Measurements from ENCODE around the gene ALOX12B. TPM values are rescaled to one million over a fixed set of nuclear protein-coding genes. Genes with fewer than 3 reads are reported as not detected.

ALOX12B gene
- total and polyA plus RNA-seq, 4 donors, result not detected

- TF ChIP-seq NR2F2 (IDR thresholded peaks at IDR 0.05) (no peak), ATF3 (IDR thresholded peaks at IDR 0.05) (no peak), HNF4A (conservative IDR thresholded peaks at IDR 0.05) (no peak), JUND (IDR thresholded peaks at IDR 0.05) (no peak), MAX (IDR thresholded peaks at IDR 0.05) (no peak), SP1 (IDR thresholded peaks at IDR 0.05) (no peak), RXRA (IDR thresholded peaks at IDR 0.05) (no peak), RAD21 (IDR thresholded peaks at IDR 0.05) (no peak), EGR1 (IDR thresholded peaks at IDR 0.05; ENCODE audit: low read depth in 2 of 2) (no peak), GABPA (IDR thresholded peaks at IDR 0.05 in 1 of 2, conservative IDR thresholded peaks at IDR 0.05 in 1 of 2) (no peak), REST (IDR thresholded peaks at IDR 0.05) (no peak), YY1 (IDR thresholded peaks at IDR 0.05) (no peak), TAF1 (conservative IDR thresholded peaks at IDR 0.05) (no peak), CTCF (IDR thresholded peaks at IDR 0.05; ENCODE audit: low read depth, low read length, missing input control) (no peak), FOXA1 (IDR thresholded peaks at IDR 0.05) (no peak), ZBTB33 (IDR thresholded peaks at IDR 0.05) (no peak), HNF4G (IDR thresholded peaks at IDR 0.05) (no peak), FOXA2 (IDR thresholded peaks at IDR 0.05) (no peak)
- Histone ChIP-seq H3K36me3 (ENCODE audit: control insufficient read depth in 4 of 4, insufficient read depth in 3 of 4, low read depth in 1 of 4, low read length in 3 of 4) (no peaks in the 10 kb centered on the region), H3K9me3 (ENCODE audit: control insufficient read depth in 4 of 4, low read length in 3 of 4) (no peaks in the 10 kb centered on the region), H3K4me3 (ENCODE audit: low read depth in 1 of 3, low read length in 3 of 3) (peak within 1 kb of the TSS in 1 of 3 donors; percentile 40), H3K27ac (ENCODE audit: low read depth in 1 of 2, low read length in 2 of 2) (no peak within 1 kb of the TSS), H3K27me3 (ENCODE audit: control insufficient read depth in 4 of 4, insufficient read depth in 4 of 4, low read length in 3 of 4) (peaks cover 5 to 16% (median 7%) of the 10 kb centered on the region in 4 donors), H3K9ac (ENCODE audit: low read depth in 1 of 2, low read length in 2 of 2) (no peak within 1 kb of the TSS), H3K4me1 (ENCODE audit: control insufficient read depth in 4 of 4, insufficient read depth in 4 of 4, low read length in 3 of 4) (peaks cover 26 to 69% (median 58%) of the 10 kb centered on the region in 4 donors)
- DNase-seq (ENCODE audit: low spot score), result no peak
- 2% methylated on average over 29 of the region's 29 CpGs for WGBS
Observed at GRCh38 chr17:8123695-8124349, 36.3 kb upstream of the ALOX12B start, which contains the start of gene HES7. HES7 (minus strand) TSS chr17:8124106; CDS start chr17:8124084, 22 bp downstream.

Data from liver (tissue), 9 donors.